ENCODE measurements around the gene KRT14. TPM values are rescaled to one million over a fixed set of nuclear protein-coding genes. Genes with fewer than 3 reads are reported as not detected.
"Not testable (repeated sequence)": the region's sequence is repeated elsewhere in the genome, so short reads cannot be mapped to it uniquely, and the experiment has no call there.

KRT14 gene
- total and polyA plus RNA-seq, 8 donors: 0.26 to 0.38 (median 0.29) TPM; not detected in 4

GRCh38 chr17:41629316-41629715 is 42.6 kb upstream of the KRT14 start:
- intact Hi-C loops (cut with DNase I): no loop called here
- H3K4me3 ChIP-seq: no peak overlapping the region
- no peaks in the 10 kb centered on the region for H3K4me1 ChIP-seq
- DNase-seq (peak in 1 of 6 donors; percentile 27), ATAC-seq (no peak), FAIRE-seq (no peak)
- H3K9me3 ChIP-seq: no peaks in the 10 kb centered on the region
- H3K36me3 ChIP-seq: no peaks in the 10 kb centered on the region
- H3K27ac ChIP-seq: no peak overlapping the region
- TF ChIP-seq, protein P1, sequence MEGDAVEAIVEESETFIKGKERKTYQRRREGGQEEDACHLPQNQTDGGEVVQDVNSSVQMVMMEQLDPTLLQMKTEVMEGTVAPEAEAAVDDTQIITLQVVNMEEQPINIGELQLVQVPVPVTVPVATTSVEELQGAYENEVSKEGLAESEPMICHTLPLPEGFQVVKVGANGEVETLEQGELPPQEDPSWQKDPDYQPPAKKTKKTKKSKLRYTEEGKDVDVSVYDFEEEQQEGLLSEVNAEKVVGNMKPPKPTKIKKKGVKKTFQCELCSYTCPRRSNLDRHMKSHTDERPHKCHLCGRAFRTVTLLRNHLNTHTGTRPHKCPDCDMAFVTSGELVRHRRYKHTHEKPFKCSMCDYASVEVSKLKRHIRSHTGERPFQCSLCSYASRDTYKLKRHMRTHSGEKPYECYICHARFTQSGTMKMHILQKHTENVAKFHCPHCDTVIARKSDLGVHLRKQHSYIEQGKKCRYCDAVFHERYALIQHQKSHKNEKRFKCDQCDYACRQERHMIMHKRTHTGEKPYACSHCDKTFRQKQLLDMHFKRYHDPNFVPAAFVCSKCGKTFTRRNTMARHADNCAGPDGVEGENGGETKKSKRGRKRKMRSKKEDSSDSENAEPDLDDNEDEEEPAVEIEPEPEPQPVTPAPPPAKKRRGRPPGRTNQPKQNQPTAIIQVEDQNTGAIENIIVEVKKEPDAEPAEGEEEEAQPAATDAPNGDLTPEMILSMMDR (IDR thresholded peaks at IDR 0.05): no peak
- H3K27me3 ChIP-seq: no peaks in the 10 kb centered on the region
- 71 to 75% methylated on average over 10 of the region's 10 CpGs for WGBS, 2 donors

GRCh38 chr17:41628621-41629255 is 42.0 kb upstream of the KRT14 start:
- H3K9me3 ChIP-seq; H3K4me1 ChIP-seq; FAIRE-seq; intact Hi-C loops (cut with DNase I); H3K36me3 ChIP-seq; H3K27me3 ChIP-seq; H3K4me3 ChIP-seq; H3K27ac ChIP-seq; ATAC-seq: not testable (repeated sequence)
- peak in 1 of 6 donors; percentile 13 for DNase-seq
- 80 to 85% methylated on average over 11 of the region's 11 CpGs for WGBS, 2 donors

GRCh38 chr17:41628073-41628370 is 41.3 kb upstream of the KRT14 start:
- H3K9me3 ChIP-seq; FAIRE-seq; H3K4me3 ChIP-seq; H3K4me1 ChIP-seq; H3K36me3 ChIP-seq; DNase-seq; intact Hi-C loops (cut with DNase I); H3K27ac ChIP-seq; H3K27me3 ChIP-seq; ATAC-seq: not testable (repeated sequence)
- 36 to 50% methylated on average over 1 of the region's 1 CpG for WGBS, 2 donors

- DNase-seq (peak in 1 of 6 donors; percentile 21), ATAC-seq (no peak), FAIRE-seq (no peak)
- H3K4me1 ChIP-seq: no peaks in the 10 kb centered on the region
- intact Hi-C loops (cut with DNase I): no loop called here
- TF ChIP-seq, protein P1 (IDR thresholded peaks at IDR 0.05): no peak
- no peaks in the 10 kb centered on the region for H3K9me3 ChIP-seq
- WGBS, 2 donors: 71 to 85% methylated on average over 23 of the region's 23 CpGs
- no peaks in the 10 kb centered on the region for H3K27me3 ChIP-seq
- H3K4me3 ChIP-seq: no peak overlapping the region
- H3K27ac ChIP-seq: no peak overlapping the region
- no peaks in the 10 kb centered on the region for H3K36me3 ChIP-seq
Measured at GRCh38 chr17:41627316-41628072, 40.8 kb upstream of the KRT14 start.

GRCh38 chr17:41626914-41627295 is 40.2 kb upstream of the KRT14 start:
- H3K9me3 ChIP-seq; H3K36me3 ChIP-seq; H3K27me3 ChIP-seq; H3K4me1 ChIP-seq; H3K27ac ChIP-seq; H3K4me3 ChIP-seq; DNase-seq; FAIRE-seq; ATAC-seq; intact Hi-C loops (cut with DNase I): not testable (repeated sequence)
- WGBS, 2 donors: 83 to 89% methylated on average over 5 of the region's 5 CpGs

DNA sequence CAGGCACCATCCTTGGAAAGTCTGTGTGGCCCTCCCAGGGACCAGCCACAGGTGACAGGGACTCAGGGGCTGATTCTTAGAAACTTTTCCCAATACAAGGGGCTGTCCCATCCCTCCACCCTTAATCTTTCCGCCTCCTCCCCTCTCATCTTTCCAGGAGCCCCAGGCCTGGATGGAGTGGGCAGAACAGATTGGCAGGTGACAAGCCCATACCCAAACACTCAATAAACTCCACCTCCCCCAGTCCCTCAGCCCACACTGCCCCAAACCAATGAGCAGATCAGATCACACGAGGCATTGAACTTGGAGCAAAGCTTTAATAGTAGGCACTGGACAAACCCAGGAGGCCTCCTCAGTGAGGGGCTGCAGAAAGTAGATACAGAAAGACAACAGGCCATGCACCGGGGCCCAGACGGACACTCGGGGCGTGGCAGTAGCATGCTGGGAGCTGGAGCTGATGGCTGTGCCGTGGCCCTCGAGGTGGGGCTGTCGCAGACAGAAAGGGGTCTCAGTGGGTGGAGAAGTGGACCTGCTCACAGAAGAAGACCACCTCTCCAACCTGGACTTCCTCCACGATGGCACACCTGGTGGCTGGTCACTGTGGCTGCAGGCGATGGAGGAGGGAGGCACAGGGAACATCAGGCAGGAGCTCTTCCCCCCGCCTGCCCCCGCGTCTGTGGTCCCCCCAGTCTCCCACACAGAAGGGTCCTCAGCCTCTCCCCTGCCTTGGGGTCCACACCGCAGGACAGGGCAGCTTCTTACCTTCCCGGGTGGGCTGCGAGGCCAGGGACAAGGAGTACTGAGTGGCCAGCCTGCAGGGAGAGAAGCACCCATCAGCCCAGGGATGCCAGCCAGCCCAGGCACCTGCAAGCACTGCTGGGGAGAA is 39.6 kb upstream of the KRT14 start:
- WGBS, 2 donors: 70 to 82% methylated on average over 17 of the region's 17 CpGs
- peak in 1 of 6 donors; percentile 43 for DNase-seq
- H3K4me3 ChIP-seq; H3K4me1 ChIP-seq; H3K9me3 ChIP-seq; FAIRE-seq; ATAC-seq; intact Hi-C loops (cut with DNase I); H3K27me3 ChIP-seq; H3K36me3 ChIP-seq; H3K27ac ChIP-seq: not testable (repeated sequence)

All from pancreas (tissue), 10 donors.